GM21576 (cell line): ENCODE data around the gene RNH1.

Experiments
- ATAC-seq: cut with Tn5 transposase; IDR thresholded peaks from one replicate; pipeline ENCODE4 v1.9.1; 2021; ENCODE audit warnings: mild to moderate bottlenecking, moderate library complexity; ENCODE audit not compliant: unreplicated experiment

RNH1 gene

DNA sequence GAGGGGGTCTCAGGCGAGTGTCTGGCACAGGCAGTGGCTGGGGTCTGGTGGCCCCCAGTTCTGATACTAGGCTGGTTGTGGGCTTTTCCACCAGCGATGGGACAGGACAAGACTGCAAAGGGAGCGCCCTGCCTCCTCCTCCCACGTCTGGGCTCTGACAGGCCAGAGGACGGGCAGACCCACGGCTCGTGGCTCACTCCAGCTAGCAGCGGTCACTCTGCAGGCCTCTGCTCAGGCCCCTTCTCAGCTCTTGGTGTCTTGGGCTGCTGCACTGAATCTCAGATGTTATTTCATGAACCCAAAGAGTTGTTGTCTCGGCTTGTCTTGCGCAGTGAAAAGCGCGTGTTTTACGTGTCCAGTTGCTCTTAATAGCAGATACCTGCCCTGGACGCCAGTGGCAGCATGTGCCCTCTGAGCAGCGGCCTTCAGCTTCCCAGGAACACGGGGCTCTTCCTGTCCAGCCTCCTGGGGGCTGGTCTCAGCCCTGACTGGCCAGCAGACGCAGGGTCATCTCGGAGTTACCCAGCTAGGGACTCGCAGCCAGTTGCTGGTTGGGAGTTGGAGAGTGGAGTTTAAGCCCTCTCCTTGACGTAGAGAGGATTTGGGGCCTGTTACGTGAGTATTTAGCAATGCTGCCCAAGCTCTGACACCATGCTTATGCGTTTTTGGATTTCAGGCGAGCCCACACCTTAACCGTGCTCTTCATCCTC lies 47.4 kb downstream of the RNH1 start:
- no peak for ATAC-seq

- ATAC-seq: no peak
These were observed 49.8 kb downstream of the RNH1 start for GRCh38 chr11:457111-457760.

- no peak for ATAC-seq
These were observed 50.5 kb downstream of the RNH1 start for GRCh38 chr11:456533-456932.

DNA sequence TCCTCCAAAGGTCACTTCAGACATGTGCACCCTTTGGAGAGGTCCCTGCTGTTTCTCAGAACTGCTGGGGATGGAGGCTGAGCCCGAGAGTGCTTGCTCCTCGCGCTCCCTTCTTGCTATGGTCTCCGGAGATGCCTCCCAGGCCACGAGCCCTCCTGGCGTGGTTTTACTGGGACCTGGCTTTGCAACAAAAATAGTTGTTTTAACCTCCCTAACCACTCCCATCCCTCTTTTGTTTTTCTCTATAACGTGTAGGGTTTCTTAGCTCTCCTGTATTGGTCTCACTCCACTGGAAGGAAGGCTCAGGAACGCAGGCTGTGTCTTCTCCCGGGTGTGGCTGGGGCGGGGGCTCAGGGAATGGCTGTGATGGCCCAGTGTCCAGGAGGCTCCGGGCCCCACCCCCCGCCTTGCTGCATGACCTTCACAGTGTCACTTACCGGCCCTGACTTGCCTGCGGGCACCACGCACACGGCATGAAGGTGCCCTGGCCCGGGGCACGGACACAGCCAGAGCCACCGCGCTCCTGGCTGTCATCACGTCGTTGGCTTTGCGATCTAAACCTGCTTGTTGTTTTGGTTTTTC lies 51.4 kb downstream of the RNH1 start:
- no peak for ATAC-seq

DNA sequence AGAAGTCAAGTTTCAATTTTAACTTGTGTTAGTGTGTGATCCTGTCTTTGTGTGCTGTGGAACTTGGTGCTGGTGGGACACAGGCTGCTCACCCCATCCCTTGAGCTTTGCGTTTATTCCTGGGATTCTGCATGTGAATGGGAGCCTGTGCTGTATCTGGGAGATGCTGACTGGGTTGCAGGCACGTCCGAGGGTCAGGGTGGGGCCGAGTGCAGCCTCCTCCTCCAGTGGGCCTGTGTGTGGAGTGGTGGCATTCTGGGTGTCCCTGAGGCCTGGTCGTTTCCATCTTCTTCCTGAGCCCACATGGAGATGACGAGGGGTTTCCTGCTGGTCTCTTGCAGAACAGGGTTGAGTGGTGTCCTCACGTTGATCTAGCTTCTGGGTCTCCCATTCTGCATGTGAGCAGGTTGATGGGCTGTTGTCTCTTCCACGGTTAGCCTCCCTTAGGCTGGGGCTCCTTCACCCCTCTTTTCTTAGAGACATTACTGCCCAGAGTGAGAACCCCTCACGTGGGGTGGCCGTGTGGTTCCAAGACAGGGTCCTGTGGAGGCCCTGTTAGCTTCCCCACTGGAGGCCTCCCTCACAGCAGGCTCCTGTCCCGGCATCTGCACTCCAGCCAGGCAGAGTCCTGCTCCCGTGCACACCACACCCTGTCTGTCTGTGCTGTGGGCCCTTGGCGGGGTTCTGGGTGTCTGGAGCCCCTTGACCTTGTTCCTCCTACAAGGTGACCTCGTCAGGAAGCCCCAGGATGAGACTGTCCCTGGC lies 52.1 kb downstream of the RNH1 start:
- no peak for ATAC-seq

DNA sequence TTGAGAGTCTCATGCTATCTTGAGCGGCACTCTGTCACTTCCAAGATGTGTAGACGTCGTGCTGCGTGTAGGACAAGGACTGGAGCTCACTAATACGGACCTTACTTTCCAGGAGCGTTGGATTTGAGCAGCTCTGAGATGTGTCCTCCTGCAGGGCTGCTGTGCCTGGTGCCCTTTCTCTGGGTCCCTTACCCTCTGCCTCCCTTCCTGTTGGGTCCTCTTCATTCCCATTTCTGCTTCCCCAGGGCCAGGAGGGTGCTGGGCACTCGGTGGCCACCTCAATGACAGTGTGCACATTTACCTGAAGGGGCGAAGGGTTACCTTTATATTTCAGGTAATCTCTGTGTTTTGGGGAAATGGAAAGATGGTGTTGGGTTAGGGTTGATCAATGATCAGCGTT lies 53.0 kb downstream of the RNH1 start:
- no peak for ATAC-seq

GRCh38 chr11:453564-453963 lies 53.5 kb downstream of the RNH1 start:
- ATAC-seq: no peak

DNA sequence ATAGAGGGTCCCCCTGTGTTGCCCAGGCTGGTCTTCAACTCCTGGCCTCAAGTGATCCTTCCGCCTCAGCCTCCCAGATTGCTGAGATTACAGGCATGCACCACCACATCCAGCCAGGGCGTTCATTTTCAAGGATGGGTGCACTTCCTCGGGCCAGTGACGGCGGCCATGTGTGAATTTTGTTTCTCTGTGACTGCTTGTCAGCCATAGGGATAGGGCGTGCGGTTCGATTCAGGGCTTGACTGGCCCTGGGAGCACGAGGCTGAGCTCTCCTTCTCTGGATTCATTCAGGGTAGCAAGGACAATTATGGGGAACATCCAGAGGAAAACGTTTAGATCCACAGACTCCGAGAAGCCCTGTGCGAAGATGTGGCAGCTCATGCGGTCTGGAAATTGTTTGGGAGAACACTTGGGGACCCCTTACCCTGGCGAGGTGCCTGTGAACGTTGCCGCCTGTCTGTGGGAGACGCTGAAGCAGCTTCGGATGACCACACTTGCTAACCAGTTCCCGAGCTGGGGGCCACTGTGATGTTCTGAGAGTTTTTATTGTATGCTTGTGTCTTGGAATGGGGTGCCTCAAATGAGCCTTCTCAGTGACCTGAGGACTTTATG lies 54.0 kb downstream of the RNH1 start:
- no peak for ATAC-seq

DNA sequence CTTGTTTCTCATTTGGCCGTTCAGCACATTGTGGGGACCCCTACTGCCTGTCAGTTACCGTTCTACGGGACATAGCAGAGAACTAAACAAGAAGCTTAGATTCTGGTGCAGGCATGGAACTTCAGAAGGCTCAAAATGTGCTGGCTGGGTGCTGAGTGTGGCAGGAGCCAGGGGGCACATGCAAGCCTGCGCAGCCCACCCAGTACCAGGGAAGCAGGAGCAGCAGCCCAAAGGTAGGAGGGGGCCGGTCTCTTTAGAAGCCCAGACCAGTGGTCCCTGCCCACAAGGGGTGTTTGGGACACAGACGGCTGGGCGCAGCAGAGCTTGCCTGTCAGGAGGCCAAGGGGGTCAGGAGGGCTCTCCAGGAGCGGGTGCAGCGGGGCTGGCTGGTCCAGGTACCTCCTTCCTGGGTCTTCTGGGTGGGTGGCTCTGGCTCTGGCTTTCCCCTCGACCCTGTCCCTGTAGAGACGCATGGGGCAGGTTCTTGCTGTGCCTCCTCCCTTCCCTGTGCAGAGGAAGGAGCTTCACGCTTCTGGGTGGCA lies 54.8 kb downstream of the RNH1 start:
- ATAC-seq: no peak

DNA sequence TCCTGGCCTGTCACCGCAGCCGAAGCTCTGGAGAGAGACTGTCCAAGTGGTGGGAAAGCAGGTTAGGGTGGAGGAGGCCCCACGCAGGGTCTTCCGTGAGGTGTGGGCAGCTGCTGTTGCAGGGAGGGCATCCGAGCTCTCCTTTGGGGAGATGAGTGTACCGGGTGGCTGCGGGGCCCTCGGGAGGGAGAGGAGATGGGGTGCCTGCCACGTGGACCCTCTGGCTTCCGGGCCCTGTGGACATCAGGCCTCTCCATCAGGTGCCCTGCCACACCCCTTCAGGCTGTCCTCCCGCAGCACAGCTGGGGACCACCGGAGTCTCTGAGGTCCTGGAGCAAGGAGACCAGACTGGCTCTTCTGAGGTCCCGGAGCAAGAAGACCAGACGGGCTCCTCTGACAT lies 55.3 kb downstream of the RNH1 start:
- no peak for ATAC-seq

- no peak for ATAC-seq
These were observed 56.1 kb downstream of the RNH1 start for GRCh38 chr11:450809-451451.

GRCh38 chr11:449889-450808 lies 56.9 kb downstream of the RNH1 start, which contains the start of gene PTDSS2:
Gene PTDSS2 (plus strand): TSS chr11:450279. CDS start chr11:450456, 177 bp downstream.
- peak; percentile 62 for ATAC-seq

DNA sequence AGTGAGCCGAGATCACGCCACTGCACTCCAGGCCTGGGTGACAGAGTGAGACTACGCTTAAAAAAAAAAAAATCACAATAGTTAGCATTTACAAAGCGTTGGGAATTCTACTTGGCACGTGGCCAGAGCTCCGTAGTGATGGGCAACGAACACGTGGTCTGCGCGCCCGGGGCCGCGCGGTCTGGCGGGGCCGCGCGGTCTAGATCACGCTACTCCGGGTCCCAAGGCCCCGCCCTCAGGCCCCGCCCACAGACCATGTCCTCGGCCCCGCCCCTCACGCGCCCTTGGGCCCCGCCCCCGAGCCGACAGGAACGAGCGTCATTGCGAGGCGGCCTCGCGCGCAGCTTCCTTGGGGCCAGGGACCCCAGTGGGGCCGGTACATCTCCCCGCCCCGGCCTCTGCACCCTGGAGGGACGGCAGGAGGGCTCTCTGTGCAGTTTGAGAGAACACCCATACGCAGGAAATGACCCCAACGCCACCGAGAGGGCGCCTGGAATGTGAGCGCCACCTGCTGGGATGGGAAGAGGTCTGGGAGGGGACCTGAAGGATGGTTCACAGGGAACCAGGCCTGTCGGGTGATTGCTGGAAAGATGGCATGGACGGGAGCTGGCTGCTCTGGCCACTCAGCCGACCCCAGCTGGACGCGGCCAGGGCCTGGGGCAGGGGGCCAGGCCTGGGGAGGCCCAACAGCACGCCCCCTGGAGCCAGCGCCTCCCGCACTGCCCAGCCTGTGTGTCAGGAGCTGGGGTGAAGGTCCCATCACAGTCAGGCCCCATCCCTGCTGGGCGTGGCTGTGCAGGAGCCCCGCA lies 58.9 kb downstream of the RNH1 start:
- peak; percentile 42 for ATAC-seq

GRCh38 chr11:446891-447290 lies 60.2 kb downstream of the RNH1 start:
- no peak for ATAC-seq

- ATAC-seq: no peak
These were observed 61.1 kb downstream of the RNH1 start for GRCh38 chr11:445765-446588.
